SK-N-SH treated with all-trans-retinoic acid at 6 μM for 48 hours (cell line): Measurements from ENCODE around the gene SRSF1.

Experiments used
- ATAC-seq: fragments of 200-7000 bp; cut with Tn5 transposase; 3 replicates; pipeline ENCODE4 v1.9.1; 2020; ENCODE audit warnings: mild to moderate bottlenecking, moderate library complexity
- ARNTL ChIP-seq: fragments of 450-650 bp; formaldehyde crosslinking; IDR thresholded peaks from 2 replicates; pipeline ENCODE4 v1.5.0; 2020; ENCODE audit warnings: low read depth, mild to moderate bottlenecking, moderate library complexity, borderline replicate concordance
- BACH2 ChIP-seq: fragments of 250-450 bp; sonication (Bioruptor Pico); IDR thresholded peaks from 2 replicates; pipeline ENCODE4 v1.9.0; 2021; ENCODE audit warnings: mild to moderate bottlenecking, borderline replicate concordance
- CREB5 ChIP-seq: fragments of 250-450 bp; sonication (Bioruptor Pico); IDR thresholded peaks from 2 replicates; pipeline ENCODE4 v1.5.1; 2020; ENCODE audit warnings: low read depth, mild to moderate bottlenecking, moderate library complexity
- CSDC2 ChIP-seq: fragments of 250-450 bp; sonication (Bioruptor Pico); IDR thresholded peaks from 2 replicates; pipeline ENCODE4 v1.5.0; 2020; ENCODE audit warnings: mild to moderate bottlenecking, moderate library complexity
- ESRRG ChIP-seq: fragments of 250-450 bp; sonication (Bioruptor Pico); IDR thresholded peaks from 2 replicates; pipeline ENCODE4 v1.6.1; 2021; ENCODE audit warnings: mild to moderate bottlenecking
- GLIS3 ChIP-seq: fragments of 250-450 bp; sonication (Bioruptor Pico); IDR thresholded peaks from 2 replicates; pipeline ENCODE4 v1.5.0; 2020; ENCODE audit warnings: mild to moderate bottlenecking, moderate library complexity
- ISL1 ChIP-seq: fragments of 250-450 bp; sonication (Bioruptor Pico); IDR thresholded peaks from 2 replicates; pipeline ENCODE4 v2.1.2; 2022; ENCODE audit warnings: mild to moderate bottlenecking, moderate library complexity
- OSR1 ChIP-seq: fragments of 250-450 bp; sonication (Bioruptor Pico); IDR thresholded peaks from 2 replicates; pipeline ENCODE4 v1.8.0; 2022; ENCODE audit warnings: moderate library complexity, mild to moderate bottlenecking, inconsistent platforms
- PATZ1 ChIP-seq: fragments of 250-450 bp; sonication (Bioruptor Pico); IDR thresholded peaks from 2 replicates; pipeline ENCODE4 v1.8.0; 2020; ENCODE audit warnings: mild to moderate bottlenecking, moderate library complexity, borderline replicate concordance
- PPARA ChIP-seq: fragments of 250-450 bp; sonication (Bioruptor Pico); IDR thresholded peaks from 2 replicates; pipeline ENCODE4 v1.5.0; 2020; ENCODE audit warnings: mild to moderate bottlenecking, borderline replicate concordance
- RARB ChIP-seq: fragments of 250-450 bp; sonication (Bioruptor Pico); IDR thresholded peaks from 2 replicates; pipeline ENCODE4 v1.8.0; 2021; ENCODE audit warnings: mild to moderate bottlenecking, moderate library complexity
- SNAI2 ChIP-seq: fragments of 250-450 bp; sonication (Bioruptor Pico); IDR thresholded peaks from 2 replicates; pipeline ENCODE4 v1.5.0; 2020; ENCODE audit warnings: mild to moderate bottlenecking, moderate library complexity
- TCF4 ChIP-seq: fragments of 250-450 bp; sonication (Bioruptor Pico); IDR thresholded peaks from 2 replicates; pipeline ENCODE4 v1.8.0; 2021; ENCODE audit warnings: mild to moderate bottlenecking, moderate library complexity, borderline replicate concordance
- TOX ChIP-seq: fragments of 250-450 bp; sonication (Bioruptor Pico); IDR thresholded peaks from 2 replicates; pipeline ENCODE4 v1.8.0; 2021; ENCODE audit warnings: mild to moderate bottlenecking, moderate library complexity, borderline replicate concordance
- ZC3H10 ChIP-seq: fragments of 250-450 bp; sonication (Bioruptor Pico); IDR thresholded peaks from 2 replicates; pipeline ENCODE4 v1.5.1; 2021; ENCODE audit warnings: mild to moderate bottlenecking, moderate library complexity
- ZFP3 ChIP-seq: fragments of 250-450 bp; sonication (Bioruptor Pico); IDR thresholded peaks from 2 replicates; pipeline ENCODE4 v1.5.0; 2020; ENCODE audit warnings: mild to moderate bottlenecking, moderate library complexity
- ZFP30 ChIP-seq: fragments of 450-650 bp; formaldehyde crosslinking; IDR thresholded peaks from 2 replicates; pipeline ENCODE4 v1.5.0; 2022; ENCODE audit warnings: mild to moderate bottlenecking, moderate library complexity
- ZNF70 ChIP-seq: fragments of 450-650 bp; formaldehyde crosslinking; IDR thresholded peaks from 2 replicates; pipeline ENCODE4 v1.5.0; 2020; ENCODE audit warnings: mild to moderate bottlenecking, moderate library complexity
- ZNF8 ChIP-seq: fragments of 450-650 bp; formaldehyde crosslinking; IDR thresholded peaks from 2 replicates; pipeline ENCODE4 v1.5.0; 2020; ENCODE audit warnings: mild to moderate bottlenecking, moderate library complexity
- TF ChIP-seq, protein P1 (sequence below): fragments of 250-450 bp; sonication (Bioruptor Pico); IDR thresholded peaks from 2 replicates; pipeline ENCODE4 v1.8.0; 2021; ENCODE audit warnings: low read depth, mild to moderate bottlenecking, moderate library complexity, borderline replicate concordance
- TF ChIP-seq, protein P2 (sequence below): fragments of 250-450 bp; sonication (Bioruptor Pico); IDR thresholded peaks from 2 replicates; pipeline ENCODE4 v1.5.1; 2021; ENCODE audit warnings: mild to moderate bottlenecking, moderate library complexity
- TF ChIP-seq, protein P3 (sequence below): fragments of 250-450 bp; sonication (Bioruptor Pico); IDR thresholded peaks from 2 replicates; pipeline ENCODE4 v1.5.0; 2020; ENCODE audit warnings: mild to moderate bottlenecking, moderate library complexity

The SRSF1 gene

DNA sequence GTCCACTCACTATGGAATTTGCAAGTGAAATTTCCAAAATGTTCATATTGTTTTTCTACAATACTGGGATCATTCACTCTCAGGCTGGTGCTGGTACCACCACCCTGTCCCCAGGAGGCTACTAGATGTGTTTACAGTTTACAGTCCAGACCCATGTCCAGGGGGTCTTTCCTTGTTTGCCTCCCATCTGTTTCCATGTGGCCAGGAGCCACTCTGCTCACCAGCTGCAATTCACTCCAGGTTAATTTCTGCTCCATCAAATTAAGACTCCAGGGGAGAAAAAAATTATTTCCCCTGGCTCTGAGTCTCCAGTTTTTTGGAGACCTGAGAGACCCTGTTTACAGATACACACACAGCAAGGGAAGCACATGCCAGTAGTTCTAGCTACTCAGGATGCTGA, 12.5 kb upstream of the SRSF1 start:
- TF ChIP-seq ZNF70 (CRISPR knock-in tag) = no peak
- no peak for TF ChIP-seq CREB5 (CRISPR knock-in tag)
- TF ChIP-seq OSR1 (CRISPR knock-in tag) = no peak
- no peak for TF ChIP-seq GLIS3 (CRISPR knock-in tag)
- TF ChIP-seq, protein P1, sequence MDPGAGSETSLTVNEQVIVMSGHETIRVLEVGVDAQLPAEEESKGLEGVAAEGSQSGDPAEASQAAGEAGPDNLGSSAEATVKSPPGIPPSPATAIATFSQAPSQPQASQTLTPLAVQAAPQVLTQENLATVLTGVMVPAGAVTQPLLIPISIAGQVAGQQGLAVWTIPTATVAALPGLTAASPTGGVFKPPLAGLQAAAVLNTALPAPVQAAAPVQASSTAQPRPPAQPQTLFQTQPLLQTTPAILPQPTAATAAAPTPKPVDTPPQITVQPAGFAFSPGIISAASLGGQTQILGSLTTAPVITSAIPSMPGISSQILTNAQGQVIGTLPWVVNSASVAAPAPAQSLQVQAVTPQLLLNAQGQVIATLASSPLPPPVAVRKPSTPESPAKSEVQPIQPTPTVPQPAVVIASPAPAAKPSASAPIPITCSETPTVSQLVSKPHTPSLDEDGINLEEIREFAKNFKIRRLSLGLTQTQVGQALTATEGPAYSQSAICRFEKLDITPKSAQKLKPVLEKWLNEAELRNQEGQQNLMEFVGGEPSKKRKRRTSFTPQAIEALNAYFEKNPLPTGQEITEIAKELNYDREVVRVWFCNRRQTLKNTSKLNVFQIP (CRISPR knock-in tag) = no peak
- no peak for TF ChIP-seq PATZ1 (CRISPR knock-in tag)
- no peak for TF ChIP-seq ARNTL (CRISPR knock-in tag)
- TF ChIP-seq RARB (CRISPR knock-in tag) = no peak
- TF ChIP-seq SNAI2 = no peak
- no peak for TF ChIP-seq ZFP30 (CRISPR knock-in tag)
- no peak for TF ChIP-seq ZC3H10 (CRISPR knock-in tag)
- TF ChIP-seq, protein P2, sequence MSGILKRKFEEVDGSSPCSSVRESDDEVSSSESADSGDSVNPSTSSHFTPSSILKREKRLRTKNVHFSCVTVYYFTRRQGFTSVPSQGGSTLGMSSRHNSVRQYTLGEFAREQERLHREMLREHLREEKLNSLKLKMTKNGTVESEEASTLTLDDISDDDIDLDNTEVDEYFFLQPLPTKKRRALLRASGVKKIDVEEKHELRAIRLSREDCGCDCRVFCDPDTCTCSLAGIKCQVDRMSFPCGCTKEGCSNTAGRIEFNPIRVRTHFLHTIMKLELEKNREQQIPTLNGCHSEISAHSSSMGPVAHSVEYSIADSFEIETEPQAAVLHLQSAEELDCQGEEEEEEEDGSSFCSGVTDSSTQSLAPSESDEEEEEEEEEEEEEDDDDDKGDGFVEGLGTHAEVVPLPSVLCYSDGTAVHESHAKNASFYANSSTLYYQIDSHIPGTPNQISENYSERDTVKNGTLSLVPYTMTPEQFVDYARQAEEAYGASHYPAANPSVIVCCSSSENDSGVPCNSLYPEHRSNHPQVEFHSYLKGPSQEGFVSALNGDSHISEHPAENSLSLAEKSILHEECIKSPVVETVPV (CRISPR knock-in tag) = no peak
- TF ChIP-seq, protein P3, sequence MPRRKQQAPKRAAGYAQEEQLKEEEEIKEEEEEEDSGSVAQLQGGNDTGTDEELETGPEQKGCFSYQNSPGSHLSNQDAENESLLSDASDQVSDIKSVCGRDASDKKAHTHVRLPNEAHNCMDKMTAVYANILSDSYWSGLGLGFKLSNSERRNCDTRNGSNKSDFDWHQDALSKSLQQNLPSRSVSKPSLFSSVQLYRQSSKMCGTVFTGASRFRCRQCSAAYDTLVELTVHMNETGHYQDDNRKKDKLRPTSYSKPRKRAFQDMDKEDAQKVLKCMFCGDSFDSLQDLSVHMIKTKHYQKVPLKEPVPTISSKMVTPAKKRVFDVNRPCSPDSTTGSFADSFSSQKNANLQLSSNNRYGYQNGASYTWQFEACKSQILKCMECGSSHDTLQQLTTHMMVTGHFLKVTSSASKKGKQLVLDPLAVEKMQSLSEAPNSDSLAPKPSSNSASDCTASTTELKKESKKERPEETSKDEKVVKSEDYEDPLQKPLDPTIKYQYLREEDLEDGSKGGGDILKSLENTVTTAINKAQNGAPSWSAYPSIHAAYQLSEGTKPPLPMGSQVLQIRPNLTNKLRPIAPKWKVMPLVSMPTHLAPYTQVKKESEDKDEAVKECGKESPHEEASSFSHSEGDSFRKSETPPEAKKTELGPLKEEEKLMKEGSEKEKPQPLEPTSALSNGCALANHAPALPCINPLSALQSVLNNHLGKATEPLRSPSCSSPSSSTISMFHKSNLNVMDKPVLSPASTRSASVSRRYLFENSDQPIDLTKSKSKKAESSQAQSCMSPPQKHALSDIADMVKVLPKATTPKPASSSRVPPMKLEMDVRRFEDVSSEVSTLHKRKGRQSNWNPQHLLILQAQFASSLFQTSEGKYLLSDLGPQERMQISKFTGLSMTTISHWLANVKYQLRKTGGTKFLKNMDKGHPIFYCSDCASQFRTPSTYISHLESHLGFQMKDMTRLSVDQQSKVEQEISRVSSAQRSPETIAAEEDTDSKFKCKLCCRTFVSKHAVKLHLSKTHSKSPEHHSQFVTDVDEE (CRISPR knock-in tag) = no peak
- no peak for TF ChIP-seq TCF4
- TF ChIP-seq ZNF8 (CRISPR knock-in tag) = no peak
- TF ChIP-seq CSDC2 (CRISPR knock-in tag) = no peak
- TF ChIP-seq ESRRG (CRISPR knock-in tag) = no peak
- TF ChIP-seq TOX (CRISPR knock-in tag) = no peak
- TF ChIP-seq BACH2 (CRISPR knock-in tag) = no peak
- ATAC-seq = no peak

DNA sequence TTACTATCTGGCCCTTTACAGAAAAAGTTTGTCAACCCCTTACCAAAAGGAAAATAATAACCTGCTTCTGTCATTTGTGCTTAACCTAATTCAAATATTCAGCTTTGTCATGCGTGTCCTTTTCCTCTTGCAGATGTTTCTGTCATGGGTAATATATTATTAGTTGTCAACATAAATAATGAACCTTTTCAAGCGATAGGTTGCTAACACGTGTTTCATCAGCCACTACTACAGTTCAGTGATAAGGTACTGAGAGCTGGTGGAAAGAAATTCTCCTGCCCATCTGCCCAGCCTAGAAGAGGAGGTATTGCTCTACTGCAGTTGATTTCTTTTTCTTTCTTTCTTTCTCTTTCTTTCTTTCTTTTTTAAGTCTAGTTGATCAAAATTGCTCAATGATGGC, 12.0 kb upstream of the SRSF1 start:
- TF ChIP-seq ZNF8 (CRISPR knock-in tag) (no peak), TCF4 (no peak)
- no peak for ATAC-seq

- no peak for ATAC-seq
- no peak for TF ChIP-seq GLIS3 (CRISPR knock-in tag)
- no peak for TF ChIP-seq BACH2 (CRISPR knock-in tag)
- TF ChIP-seq, protein P1 (CRISPR knock-in tag) = no peak
- TF ChIP-seq ZC3H10 (CRISPR knock-in tag) = no peak
- TF ChIP-seq ISL1 (CRISPR knock-in tag) = no peak
- TF ChIP-seq RARB (CRISPR knock-in tag) = no peak
- no peak for TF ChIP-seq PPARA (CRISPR knock-in tag)
- TF ChIP-seq, protein P3 (CRISPR knock-in tag) = no peak
- no peak for TF ChIP-seq OSR1 (CRISPR knock-in tag)
- no peak for TF ChIP-seq TOX (CRISPR knock-in tag)
- TF ChIP-seq ZFP3 = no peak
- TF ChIP-seq ARNTL (CRISPR knock-in tag) = no peak
- no peak for TF ChIP-seq CREB5 (CRISPR knock-in tag)
Observed at GRCh38 chr17:58010067-58010799, 3.2 kb upstream of the SRSF1 start.
